Measurements from ENCODE around the gene METTL21A. TPM values are rescaled to one million over a fixed set of nuclear protein-coding genes. Genes with fewer than 3 reads are reported as not detected.
"Not testable (repeated sequence)": the region's sequence is repeated elsewhere in the genome, so short reads cannot be mapped to it uniquely, and the experiment has no call there.

METTL21A gene
- 16.3 TPM for total RNA-seq
- long read RNA-seq, full-length matches to known transcripts: 36 of 47 reads
- long read RNA-seq, partial matches to known transcripts: 1 of 47 reads
- long read RNA-seq, other reads (novel, unspliced or antisense): 10 of 47 reads

GRCh38 chr2:207625014-207625907, at the start of gene METTL21A:
Gene METTL21A, minus strand, starts transcription at chr2:207625394. Its CDS starts 1,019 bp downstream, at chr2:207624375.
- peak; percentile 95 for DNase-seq (ENCODE audit: low spot score)

- no peak for DNase-seq (ENCODE audit: low spot score)
These were observed 49.6 kb upstream of the METTL21A start for GRCh38 chr2:207674826-207675225.

- DNase-seq (ENCODE audit: low spot score): no peak
These were observed 49.1 kb upstream of the METTL21A start for GRCh38 chr2:207674266-207674774.

- DNase-seq (ENCODE audit: low spot score): no peak
These were observed 48.2 kb upstream of the METTL21A start for GRCh38 chr2:207673431-207673830.

GRCh38 chr2:207670887-207671286, 45.7 kb upstream of the METTL21A start:
- DNase-seq (ENCODE audit: low spot score): no peak

GRCh38 chr2:207663870-207664545, 38.8 kb upstream of the METTL21A start:
- no peak for DNase-seq (ENCODE audit: low spot score)

- no peak for DNase-seq (ENCODE audit: low spot score)
These were observed 37.0 kb upstream of the METTL21A start for GRCh38 chr2:207662203-207662602.

GRCh38 chr2:207660994-207661393, 35.8 kb upstream of the METTL21A start:
- DNase-seq (ENCODE audit: low spot score): no peak

GRCh38 chr2:207658156-207658555, 33.0 kb upstream of the METTL21A start:
- DNase-seq (ENCODE audit: low spot score): no peak

GRCh38 chr2:207655000-207655399, 29.8 kb upstream of the METTL21A start:
- DNase-seq (ENCODE audit: low spot score): no peak

- not testable (repeated sequence) for DNase-seq (ENCODE audit: low spot score)
These were observed 21.4 kb upstream of the METTL21A start for GRCh38 chr2:207646582-207646981.

- no peak for DNase-seq (ENCODE audit: low spot score)
These were observed 18.7 kb upstream of the METTL21A start for GRCh38 chr2:207643892-207644291.

- DNase-seq (ENCODE audit: low spot score): no peak
These were observed 15.5 kb upstream of the METTL21A start for GRCh38 chr2:207640661-207641060.

GRCh38 chr2:207640160-207640559, 15.0 kb upstream of the METTL21A start:
- no peak for DNase-seq (ENCODE audit: low spot score)

- DNase-seq (ENCODE audit: low spot score): not testable (repeated sequence)
These were observed 14.1 kb upstream of the METTL21A start for GRCh38 chr2:207639288-207639687.

- no peak for DNase-seq (ENCODE audit: low spot score)
These were observed 10.4 kb upstream of the METTL21A start for GRCh38 chr2:207635468-207636200.

- DNase-seq (ENCODE audit: low spot score): no peak
These were observed 8.5 kb upstream of the METTL21A start for GRCh38 chr2:207633686-207634085.

- DNase-seq (ENCODE audit: low spot score): no peak
These were observed 7.6 kb upstream of the METTL21A start for GRCh38 chr2:207632575-207633493.

GRCh38 chr2:207630491-207630890, 5.3 kb upstream of the METTL21A start:
- DNase-seq (ENCODE audit: low spot score): no peak

GRCh38 chr2:207629553-207629952, 4.4 kb upstream of the METTL21A start:
- DNase-seq (ENCODE audit: low spot score): no peak
